ENCODE data around the gene USF3. TPM values are rescaled to one million over a fixed set of nuclear protein-coding genes. Genes with fewer than 3 reads are reported as not detected.

The USF3 gene
- total RNA-seq, 2 experiments from 2014 or later, result 31.4 to 32.6 TPM

- Histone ChIP-seq H3K4me3 (ENCODE audit: low read length) (no peak overlapping the region), H3K27ac (ENCODE audit: low read depth in 1 of 2, low read length in 2 of 2) (no peak overlapping the region), H3K9me3 (ENCODE audit: control insufficient read depth in 1 of 2, insufficient read depth in 1 of 2, low read length in 2 of 2) (peaks cover 4 to 9% of the 10 kb centered on the region in 2 experiments), H3K4me1 (ENCODE audit: insufficient read depth, low read length) (no peaks in the 10 kb centered on the region), H3K36me3 (ENCODE audit: insufficient read depth, low read length) (peaks cover 15% of the 10 kb centered on the region), H3K27me3 (ENCODE audit: control insufficient read depth in 1 of 2, insufficient read depth in 2 of 2, low read length in 2 of 2) (no peaks in the 10 kb centered on the region)
- Mint-ChIP-seq H3K9me3 (peaks cover 5% of the 10 kb centered on the region), H3K27ac (no peak overlapping the region), H3K4me3 (no peak overlapping the region), H3K27me3 (no peaks in the 10 kb centered on the region), H3K4me1 (ENCODE audit: low read depth) (peaks cover 15% of the 10 kb centered on the region), H3K36me3 (ENCODE audit: low read depth) (peaks cover 52% of the 10 kb centered on the region)
- CTCF ChIA-PET, result no interaction called here
- TF ChIP-seq CTCF (IDR thresholded peaks at IDR 0.05), result no peak
- DNase-seq (no peak), ATAC-seq (ENCODE audit: poor library complexity) (no peak)
- POLR2A ChIA-PET, result interaction anchor here (0.7 kb wide), 1 partner anchor 12 kb away, joined by 3 read pairs; the partner anchor contains the start of gene USF3
- intact Hi-C loops (cut with DNase I, micrococcal nuclease), result no loop called here
Observed at GRCh38 chr3:113684271-113684819, 12.1 kb downstream of the USF3 start.

- Mint-ChIP-seq H3K4me3 (no peak overlapping the region), H3K27ac (no peak overlapping the region), H3K4me1 (ENCODE audit: low read depth) (peaks cover 18% of the 10 kb centered on the region), H3K27me3 (no peaks in the 10 kb centered on the region), H3K9me3 (no peaks in the 10 kb centered on the region), H3K36me3 (ENCODE audit: low read depth) (peaks cover 63% of the 10 kb centered on the region)
- Histone ChIP-seq H3K9me3 (ENCODE audit: control insufficient read depth in 1 of 2, insufficient read depth in 1 of 2, low read length in 2 of 2) (no peaks in the 10 kb centered on the region), H3K36me3 (ENCODE audit: insufficient read depth, low read length) (peaks cover 29% of the 10 kb centered on the region), H3K4me3 (ENCODE audit: low read length) (no peak overlapping the region), H3K27me3 (ENCODE audit: control insufficient read depth in 1 of 2, insufficient read depth in 2 of 2, low read length in 2 of 2) (no peaks in the 10 kb centered on the region), H3K27ac (ENCODE audit: low read depth in 1 of 2, low read length in 2 of 2) (no peak overlapping the region), H3K4me1 (ENCODE audit: insufficient read depth, low read length) (no peaks in the 10 kb centered on the region)
- ChIA-PET POLR2A (no interaction called here), CTCF (no interaction called here)
- ATAC-seq (ENCODE audit: poor library complexity), result no peak
- intact Hi-C loops (cut with DNase I, micrococcal nuclease), result no loop called here
- no peak for DNase-seq
- no peak for TF ChIP-seq CTCF (IDR thresholded peaks at IDR 0.05)
Observed at GRCh38 chr3:113678773-113679172, 17.7 kb downstream of the USF3 start.

- intact Hi-C loops (cut with DNase I, micrococcal nuclease), result no loop called here
- no peak for TF ChIP-seq CTCF (IDR thresholded peaks at IDR 0.05)
- Histone ChIP-seq H3K27ac (ENCODE audit: low read depth in 1 of 2, low read length in 2 of 2) (no peak overlapping the region), H3K4me3 (ENCODE audit: low read length) (no peak overlapping the region), H3K4me1 (ENCODE audit: insufficient read depth, low read length) (no peaks in the 10 kb centered on the region), H3K9me3 (ENCODE audit: control insufficient read depth in 1 of 2, insufficient read depth in 1 of 2, low read length in 2 of 2) (no peaks in the 10 kb centered on the region), H3K27me3 (ENCODE audit: control insufficient read depth in 1 of 2, insufficient read depth in 2 of 2, low read length in 2 of 2) (no peaks in the 10 kb centered on the region), H3K36me3 (ENCODE audit: insufficient read depth, low read length) (peaks cover 34% of the 10 kb centered on the region)
- H3K4me1 Mint-ChIP-seq (ENCODE audit: low read depth), result peaks cover 18% of the 10 kb centered on the region
- H3K9me3 Mint-ChIP-seq, result no peaks in the 10 kb centered on the region
- DNase-seq (no peak), ATAC-seq (ENCODE audit: poor library complexity) (no peak)
- H3K4me3 Mint-ChIP-seq, result no peak overlapping the region
- H3K36me3 Mint-ChIP-seq (ENCODE audit: low read depth), result peaks cover 68% of the 10 kb centered on the region
- H3K27ac Mint-ChIP-seq, result no peak overlapping the region
- POLR2A ChIA-PET, result no interaction called here
- H3K27me3 Mint-ChIP-seq, result no peaks in the 10 kb centered on the region
- CTCF ChIA-PET, result no interaction called here
Observed at GRCh38 chr3:113677737-113678136, 18.7 kb downstream of the USF3 start.

Data from CD4-positive, alpha-beta T cell (primary cell).